ENCODE results near the gene KCTD14. TPM values are rescaled to one million over a fixed set of nuclear protein-coding genes. Genes with fewer than 3 reads are reported as not detected.
"Not testable (repeated sequence)": the region's sequence is repeated elsewhere in the genome, so short reads cannot be mapped to it uniquely, and the experiment has no call there.

KCTD14 gene
- total and polyA plus RNA-seq, 4 donors: 0.70 to 7.3 (median 6.7) TPM

GRCh38 chr11:78019808-78020207 lies 3.3 kb downstream of the KCTD14 start:
- no peak for TF ChIP-seq FOXA1 (IDR thresholded peaks at IDR 0.05)
- TF ChIP-seq JUND (IDR thresholded peaks at IDR 0.05): no peak
- no peak for TF ChIP-seq HNF4G (IDR thresholded peaks at IDR 0.05)
- no peak for TF ChIP-seq HNF4A (conservative IDR thresholded peaks at IDR 0.05)
- no peak for TF ChIP-seq NR2F2 (IDR thresholded peaks at IDR 0.05)
- TF ChIP-seq CTCF (IDR thresholded peaks at IDR 0.05; ENCODE audit: low read depth, low read length, missing input control): no peak
- TF ChIP-seq GABPA (IDR thresholded peaks at IDR 0.05 in 1 of 2, conservative IDR thresholded peaks at IDR 0.05 in 1 of 2): no peak
- no peaks in the 10 kb centered on the region for H3K9me3 ChIP-seq (ENCODE audit: control insufficient read depth in 4 of 4, low read length in 3 of 4)
- no peaks in the 10 kb centered on the region for H3K27me3 ChIP-seq (ENCODE audit: control insufficient read depth in 4 of 4, insufficient read depth in 4 of 4, low read length in 3 of 4)
- H3K4me3 ChIP-seq (ENCODE audit: low read depth in 1 of 3, low read length in 3 of 3): no peak overlapping the region
- H3K27ac ChIP-seq (ENCODE audit: low read depth in 1 of 2, low read length in 2 of 2): no peak overlapping the region
- peaks cover 0 to 13% (median 5%) of the 10 kb centered on the region in 4 donors for H3K4me1 ChIP-seq (ENCODE audit: control insufficient read depth in 4 of 4, insufficient read depth in 4 of 4, low read length in 3 of 4)
- no peak overlapping the region for H3K9ac ChIP-seq (ENCODE audit: low read depth in 1 of 2, low read length in 2 of 2)
- DNase-seq (ENCODE audit: low spot score): no peak
- WGBS: 65% methylated on average over 4 of the region's 4 CpGs
- H3K36me3 ChIP-seq (ENCODE audit: control insufficient read depth in 4 of 4, insufficient read depth in 3 of 4, low read depth in 1 of 4, low read length in 3 of 4): peaks cover 1 to 19% (median 8%) of the 10 kb centered on the region in 4 donors

- DNase-seq (ENCODE audit: low spot score): no peak
- Histone ChIP-seq H3K36me3 (ENCODE audit: control insufficient read depth in 4 of 4, insufficient read depth in 3 of 4, low read depth in 1 of 4, low read length in 3 of 4) (peaks cover 1 to 19% (median 8%) of the 10 kb centered on the region in 4 donors), H3K9ac (ENCODE audit: low read depth in 1 of 2, low read length in 2 of 2) (no peak overlapping the region), H3K4me1 (ENCODE audit: control insufficient read depth in 4 of 4, insufficient read depth in 4 of 4, low read length in 3 of 4) (no peaks in the 10 kb centered on the region), H3K27me3 (ENCODE audit: control insufficient read depth in 4 of 4, insufficient read depth in 4 of 4, low read length in 3 of 4) (no peaks in the 10 kb centered on the region), H3K27ac (ENCODE audit: low read depth in 1 of 2, low read length in 2 of 2) (no peak overlapping the region), H3K9me3 (ENCODE audit: control insufficient read depth in 4 of 4, low read length in 3 of 4) (no peaks in the 10 kb centered on the region), H3K4me3 (ENCODE audit: low read depth in 1 of 3, low read length in 3 of 3) (no peak overlapping the region)
- TF ChIP-seq YY1 (IDR thresholded peaks at IDR 0.05): no peak
- TF ChIP-seq FOXA2 (IDR thresholded peaks at IDR 0.05): no peak
- 100% methylated on average over 1 of the region's 1 CpG for WGBS
Observed at GRCh38 chr11:78015878-78016277, 7.2 kb downstream of the KCTD14 start.

GRCh38 chr11:78014937-78015520 lies 8.0 kb downstream of the KCTD14 start:
- H3K4me1 ChIP-seq (ENCODE audit: control insufficient read depth in 4 of 4, insufficient read depth in 4 of 4, low read length in 3 of 4); H3K27me3 ChIP-seq (ENCODE audit: control insufficient read depth in 4 of 4, insufficient read depth in 4 of 4, low read length in 3 of 4); H3K9me3 ChIP-seq (ENCODE audit: control insufficient read depth in 4 of 4, low read length in 3 of 4); H3K27ac ChIP-seq (ENCODE audit: low read depth in 1 of 2, low read length in 2 of 2); H3K4me3 ChIP-seq (ENCODE audit: low read depth in 1 of 3, low read length in 3 of 3); DNase-seq (ENCODE audit: low spot score); H3K9ac ChIP-seq (ENCODE audit: low read depth in 1 of 2, low read length in 2 of 2): not testable (repeated sequence)
- WGBS: 91% methylated on average over 6 of the region's 6 CpGs
- H3K36me3 ChIP-seq (ENCODE audit: control insufficient read depth in 4 of 4, insufficient read depth in 3 of 4, low read depth in 1 of 4, low read length in 3 of 4): peaks cover 1 to 19% (median 8%) of the 10 kb centered on the region in 4 donors

- no peak overlapping the region for H3K27ac ChIP-seq (ENCODE audit: low read depth in 1 of 2, low read length in 2 of 2)
- no peak overlapping the region for H3K9ac ChIP-seq (ENCODE audit: low read depth in 1 of 2, low read length in 2 of 2)
- H3K4me3 ChIP-seq (ENCODE audit: low read depth in 1 of 3, low read length in 3 of 3): no peak overlapping the region
- no peak for DNase-seq (ENCODE audit: low spot score)
- H3K27me3 ChIP-seq (ENCODE audit: control insufficient read depth in 4 of 4, insufficient read depth in 4 of 4, low read length in 3 of 4): no peaks in the 10 kb centered on the region
- no peaks in the 10 kb centered on the region for H3K9me3 ChIP-seq (ENCODE audit: control insufficient read depth in 4 of 4, low read length in 3 of 4)
- WGBS: 91% methylated on average over 2 of the region's 2 CpGs
- no peaks in the 10 kb centered on the region for H3K4me1 ChIP-seq (ENCODE audit: control insufficient read depth in 4 of 4, insufficient read depth in 4 of 4, low read length in 3 of 4)
- TF ChIP-seq FOXA2 (IDR thresholded peaks at IDR 0.05) (no peak), YY1 (IDR thresholded peaks at IDR 0.05) (no peak), HNF4A (conservative IDR thresholded peaks at IDR 0.05) (no peak), SP1 (IDR thresholded peaks at IDR 0.05) (no peak), EGR1 (IDR thresholded peaks at IDR 0.05; ENCODE audit: low read depth in 2 of 2) (no peak), RAD21 (IDR thresholded peaks at IDR 0.05) (no peak), GABPA (IDR thresholded peaks at IDR 0.05 in 1 of 2, conservative IDR thresholded peaks at IDR 0.05 in 1 of 2) (no peak), ZBTB33 (IDR thresholded peaks at IDR 0.05) (no peak)
- peaks cover 1 to 9% (median 7%) of the 10 kb centered on the region in 4 donors for H3K36me3 ChIP-seq (ENCODE audit: control insufficient read depth in 4 of 4, insufficient read depth in 3 of 4, low read depth in 1 of 4, low read length in 3 of 4)
Observed at GRCh38 chr11:78011301-78011700, 11.8 kb downstream of the KCTD14 start.

Data from liver (tissue), 9 donors.